H1 (cell line): Measurements from ENCODE around the gene FAM193A. TPM values are rescaled to one million over a fixed set of nuclear protein-coding genes. Genes with fewer than 3 reads are reported as not detected.
A peak's percentile ranks its signal among the peaks of the same experiment; 100 is the strongest.

Experiments
- CTCF ChIA-PET: fragments of 300-600 bp; sonication (Branson Sonifier 250); formaldehyde crosslinking; loops from one replicate; lab custom pipeline; 2021; ENCODE audit not compliant: partially characterized antibody; lab: Charles Lee
- POLR2A ChIA-PET: fragments of 300-600 bp; sonication (Branson Sonifier 250); formaldehyde crosslinking; loops from one replicate; lab custom pipeline; 2021; ENCODE audit warnings: inconsistent platforms; ENCODE audit not compliant: partially characterized antibody; lab: Charles Lee
- DNase-seq, 2 experiments: peaks; one replicate each; pipeline versions ENCODE4 v3.0.0 to v3.0.0-alpha.2; 2010 to 2022; ENCODE audit warnings: low spot score in 2 of 2, low read depth in 1 of 2, mixed read lengths in 1 of 2
- FAIRE-seq: peaks from 2 replicates; lab custom pipeline; 2011; peaks lifted over from hg19 to GRCh38; lab: Jason Lieb, UNC
- H2AFZ ChIP-seq: 2 replicates; pipeline ENCODE4 v1.8.1; 2012; ENCODE audit warnings: low read length, inconsistent platforms
- H2AK5ac ChIP-seq: 2 replicates; pipeline ENCODE4 v1.6.1; 2013; ENCODE audit warnings: low read depth, low read length
- H2BK120ac ChIP-seq: replicated peaks from 2 replicates; pipeline ENCODE3; 2013; ENCODE audit warnings: low read depth, low read length, inconsistent platforms
- H2BK12ac ChIP-seq: 2 replicates; pipeline ENCODE4 v1.6.1; 2013; ENCODE audit warnings: low read depth, low read length
- H2BK15ac ChIP-seq: 2 replicates; pipeline ENCODE4 v1.6.1; 2013; ENCODE audit warnings: low read length
- H2BK20ac ChIP-seq: 2 replicates; pipeline ENCODE4 v1.6.1; 2013; ENCODE audit warnings: low read length
- H2BK5ac ChIP-seq: 2 replicates; pipeline ENCODE4 v1.6.1; 2013; ENCODE audit warnings: low read depth, low read length
- H3K14ac ChIP-seq: 2 replicates; pipeline ENCODE4 v1.6.1; 2013; ENCODE audit warnings: inconsistent platforms; ENCODE audit not compliant: insufficient read length
- H3K18ac ChIP-seq: 2 replicates; pipeline ENCODE4 v1.6.1; 2013; ENCODE audit warnings: low read length; ENCODE audit errors: extremely low read depth
- H3K23ac ChIP-seq: 2 replicates; pipeline ENCODE4 v1.6.1; 2013; ENCODE audit warnings: inconsistent platforms; ENCODE audit not compliant: insufficient read length
- H3K23me2 ChIP-seq: 2 replicates; pipeline ENCODE4 v1.6.1; 2013; ENCODE audit warnings: low read depth, low read length
- H3K27ac ChIP-seq: 2 replicates; pipeline ENCODE4 v1.6.1; 2011; ENCODE audit warnings: low read depth, low read length, inconsistent platforms
- H3K27me3 ChIP-seq, 4 experiments: replicated peaks in 1 of 4; 1 replicate in 1 of 4; 2 replicates in 3 of 4; pipeline versions ENCODE4 v1.6.1 to v1.8.1; 2011 to 2013; ENCODE audit warnings: low read length in 3 of 4, mild to moderate bottlenecking in 3 of 4, inconsistent platforms in 2 of 4, mixed read lengths in 2 of 4, moderate library complexity in 1 of 4; ENCODE audit not compliant: control insufficient read depth in 3 of 4, insufficient read depth in 3 of 4; ENCODE audit errors: extremely low read depth in 1 of 4
- H3K36me3 ChIP-seq, 4 experiments: 2 replicates each; pipeline versions ENCODE4 v1.6.1 to v1.8.1; 2011 to 2013; ENCODE audit warnings: mild to moderate bottlenecking in 4 of 4, low read length in 3 of 4, moderate library complexity in 2 of 4, control low read depth in 1 of 4, inconsistent platforms in 1 of 4; ENCODE audit not compliant: insufficient read depth in 4 of 4, control insufficient read depth in 2 of 4
- H3K4ac ChIP-seq: replicated peaks from 2 replicates; pipeline ENCODE3; 2013; ENCODE audit warnings: low read length, low read depth, mixed read lengths, inconsistent platforms; ENCODE audit not compliant: insufficient read length
- H3K4me1 ChIP-seq, 4 experiments: replicated peaks in 1 of 4; 1 replicate in 1 of 4; 2 replicates in 3 of 4; pipeline versions ENCODE4 v1.6.1 to v1.8.1; 2011 to 2013; ENCODE audit warnings: low read length in 3 of 4, inconsistent platforms in 2 of 4, mixed read lengths in 1 of 4; ENCODE audit not compliant: insufficient read depth in 4 of 4, control insufficient read depth in 3 of 4
- H3K4me2 ChIP-seq, 2 experiments: 2 replicates each; pipeline versions ENCODE4 v1.6.1 to v1.8.1; 2011 to 2013; ENCODE audit warnings: low read depth in 2 of 2, low read length in 2 of 2, control low read depth in 1 of 2, inconsistent platforms in 1 of 2, mild to moderate bottlenecking in 1 of 2; ENCODE audit not compliant: insufficient read depth in 1 of 2
- H3K4me3 ChIP-seq, 4 experiments: fragments of 200-600, 300-600 bp in 1 of 4; sonication (generic), shearing (Covaris generic), sonication (Bioruptor Twin) in 1 of 4; 2 replicates each; pipeline versions ENCODE4 v1.5.1 to v1.8.1; 2011 to 2016; ENCODE audit warnings: low read length in 4 of 4, low read depth in 3 of 4, control low read depth in 2 of 4, inconsistent platforms in 2 of 4, mild to moderate bottlenecking in 2 of 4, mixed read lengths in 1 of 4, moderate library complexity in 1 of 4; ENCODE audit not compliant: insufficient read depth in 2 of 4; ENCODE audit errors: extremely low read depth in 1 of 4
- H3K56ac ChIP-seq: replicated peaks from 2 replicates; pipeline ENCODE3; 2013; ENCODE audit warnings: low read depth, mild to moderate bottlenecking, mixed read lengths, low read length, inconsistent platforms; ENCODE audit not compliant: insufficient read length
- H3K79me1 ChIP-seq: 2 replicates; pipeline ENCODE4 v1.6.1; 2013; ENCODE audit warnings: low read depth, low read length, control low read depth
- H3K79me2 ChIP-seq, 2 experiments: 2 replicates each; pipeline versions ENCODE4 v1.6.1 to v1.8.1; 2012 to 2013; ENCODE audit warnings: low read length in 2 of 2, mild to moderate bottlenecking in 2 of 2, inconsistent platforms in 1 of 2; ENCODE audit not compliant: insufficient read depth in 2 of 2, control insufficient read depth in 1 of 2
- H3K9ac ChIP-seq, 4 experiments: replicated peaks in 1 of 4; 1 replicate in 1 of 4; 2 replicates in 3 of 4; pipeline versions ENCODE4 v1.6.1 to v1.8.1; 2011 to 2013; ENCODE audit warnings: low read depth in 3 of 4, low read length in 3 of 4, control low read depth in 2 of 4, mild to moderate bottlenecking in 2 of 4, moderate library complexity in 2 of 4, inconsistent platforms in 1 of 4; ENCODE audit errors: extremely low read depth in 1 of 4
- H3K9me3 ChIP-seq, 2 experiments: 2 replicates each; pipeline versions ENCODE4 v1.6.1 to v1.8.1; 2012 to 2013; ENCODE audit warnings: mild to moderate bottlenecking in 2 of 2, moderate library complexity in 2 of 2, control low read depth in 1 of 2, inconsistent platforms in 1 of 2, low read depth in 1 of 2, low read length in 1 of 2, mixed read lengths in 1 of 2; ENCODE audit not compliant: insufficient read depth in 2 of 2
- H4K20me1 ChIP-seq, 2 experiments: replicated peaks in 1 of 2; 2 replicates each; pipeline versions ENCODE3 to v1.8.1; 2011 to 2013; ENCODE audit warnings: inconsistent platforms in 2 of 2, low read length in 2 of 2, mild to moderate bottlenecking in 1 of 2; ENCODE audit not compliant: insufficient read depth in 2 of 2, control insufficient read depth in 1 of 2
- H4K5ac ChIP-seq: 2 replicates; pipeline ENCODE4 v1.6.1; 2013; ENCODE audit warnings: low read length, low read depth, mixed read lengths, inconsistent platforms; ENCODE audit not compliant: insufficient read length
- H4K8ac ChIP-seq: 2 replicates; pipeline ENCODE4 v1.8.0; 2013; ENCODE audit warnings: mild to moderate bottlenecking, moderate library complexity, low read length, inconsistent platforms; ENCODE audit not compliant: insufficient read depth; ENCODE audit errors: extremely low read depth
- H4K91ac ChIP-seq: replicated peaks from 2 replicates; pipeline ENCODE3; 2013; ENCODE audit warnings: low read length, mixed read lengths, inconsistent platforms; ENCODE audit not compliant: insufficient read length
- EZH2 ChIP-seq: fragments of 200-600 bp; sonication (generic); IDR thresholded peaks from 2 replicates; pipeline ENCODE4 v1.7.1; 2012; ENCODE audit warnings: low read depth, mild to moderate bottlenecking, moderate library complexity, low read length, inconsistent platforms; ENCODE audit not compliant: severe bottlenecking
- RBBP5 ChIP-seq: IDR thresholded peaks from 2 replicates; pipeline ENCODE4 v1.7.1; 2012; ENCODE audit warnings: low read depth, mild to moderate bottlenecking, inconsistent platforms, low read length, moderate library complexity, borderline replicate concordance
- SRF ChIP-seq: IDR thresholded peaks from 2 replicates; pipeline ENCODE4 v1.6.1; 2011; ENCODE audit warnings: mild to moderate bottlenecking, low read depth, low read length, moderate library complexity
- ZNF274 ChIP-seq: IDR thresholded peaks from 2 replicates; pipeline ENCODE4 v1.7.0; 2012; ENCODE audit warnings: low read length, borderline replicate concordance; ENCODE audit errors: extremely low read depth
- WGBS, 2 experiments: shearing (Covaris generic) in 1 of 2; methylation state at CpG; one replicate each; pipeline versions ENCODE4 v1.1.6 to v1.1.7; 2013 to 2015; ENCODE audit warnings: low lambda C conversion rate in 2 of 2, mixed read lengths in 2 of 2, inconsistent platforms in 1 of 2, low coverage in 1 of 2, missing lambda C conversion rate in 1 of 2; ENCODE audit not compliant: insufficient replicate concordance in 2 of 2, insufficient coverage in 1 of 2, insufficient read length in 1 of 2; ENCODE audit errors: extremely low coverage in 1 of 2, missing lambda C conversion rate in 1 of 2; 5-methylcytosine and 5-hydroxymethylcytosine counted together
- polyA plus RNA-seq, 7 experiments: library from polyadenylated mRNA; depleted of rRNA in 3 of 7; stranded (reverse) in 5 of 7; unstranded in 2 of 7; fragments of >200 nt in 5 of 7; fragments of 200-250 nt in 2 of 7; gene quantifications; 1 replicate in 5 of 7; 2 replicates in 1 of 7; 4 replicates in 1 of 7; pipeline versions ENCODE4 v1.2.1 to v1.2.3, GENCODE V29; 2011 to 2013; ENCODE audit warnings: missing spikeins in 2 of 7, mixed read lengths in 2 of 7
- total RNA-seq: library from RNA; stranded (reverse); fragmentation: NEBNext Ultra II Directional; extraction: Animal tissue kit (Norgen Biotek cat#: 25700); gene quantifications from 2 replicates; pipeline ENCODE4 v1.2.1, GENCODE V29; 2021
- TF ChIP-seq, protein P1 (sequence below): IDR thresholded peaks from 2 replicates; pipeline ENCODE4 v1.6.1; 2011; ENCODE audit warnings: low read length, improper control_type of control experiment
- TF ChIP-seq, protein P2 (sequence below): IDR thresholded peaks from 2 replicates; pipeline ENCODE4 v1.6.1; 2012; ENCODE audit warnings: low read length, inconsistent platforms
- TF ChIP-seq, protein P3 (sequence below): IDR thresholded peaks from 2 replicates; pipeline ENCODE4 v1.6.1; 2012; ENCODE audit warnings: inconsistent platforms

The FAM193A gene
- total and polyA plus RNA-seq, 2 of the 8 experiments (the other 6 are each of a cell fraction or from before 2014, with no cell fraction given), result 8.7 to 26.2 TPM

DNA sequence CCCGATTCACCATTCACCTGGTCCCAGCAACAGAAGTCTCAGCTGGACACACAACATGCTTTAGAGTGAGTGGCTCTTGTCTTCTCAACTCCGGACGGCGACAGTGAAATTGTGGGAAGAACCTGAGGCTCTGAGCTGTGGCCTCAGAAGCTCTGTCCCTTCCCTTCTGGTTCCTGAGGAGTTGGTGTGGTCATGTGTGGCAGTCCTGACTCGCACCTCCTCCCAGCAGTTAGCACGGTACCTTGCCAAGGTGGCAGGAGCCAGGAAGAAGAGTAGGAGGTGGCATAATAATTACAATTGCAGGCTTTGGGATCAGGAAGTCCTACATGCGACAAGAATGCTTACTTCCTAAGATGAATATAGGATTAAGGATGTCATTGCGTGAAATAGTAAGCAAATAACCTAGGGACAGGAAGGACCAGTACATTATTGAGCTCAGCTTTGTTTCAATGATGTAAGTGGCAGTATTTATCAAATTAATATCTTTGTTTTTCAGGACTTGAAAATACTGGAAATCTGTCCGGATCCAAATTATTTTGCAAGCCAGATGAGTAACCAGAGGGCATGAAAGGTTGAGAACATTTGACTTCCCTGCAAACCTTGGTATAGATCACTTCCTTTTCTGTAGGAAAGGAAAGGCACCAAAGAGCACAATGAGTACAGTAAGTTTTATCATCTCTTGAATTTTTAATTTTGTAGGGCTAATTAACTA is 46.5 kb upstream of the FAM193A start:
- peaks cover 23% of the 10 kb centered on the region for H3K79me1 ChIP-seq
- H2BK120ac ChIP-seq, result no peak overlapping the region
- H2AFZ ChIP-seq, result no peak overlapping the region
- H3K4me3 ChIP-seq, result no peak overlapping the region
- H4K5ac ChIP-seq, result no peak overlapping the region
- H3K9me3 ChIP-seq, result no peaks in the 10 kb centered on the region
- no peak overlapping the region for H3K23ac ChIP-seq
- H3K27ac ChIP-seq, result no peak overlapping the region
- no peak overlapping the region for H3K4ac ChIP-seq
- no peak overlapping the region for H2BK15ac ChIP-seq
- CTCF ChIA-PET, result interaction anchor here (0.5 to 1.3 kb wide), 6 partner anchors 12 to 270 kb away, joined by 3 to 7 read pairs (median 3); no protein-coding TSS in a partner anchor
- peaks cover 35 to 48% of the 10 kb centered on the region in 2 experiments for H4K20me1 ChIP-seq
- peaks cover 10 to 33% (median 33%) of the 10 kb centered on the region in 4 experiments; a peak in 7 of 8 replicates for H3K36me3 ChIP-seq
- TF ChIP-seq, protein P1, sequence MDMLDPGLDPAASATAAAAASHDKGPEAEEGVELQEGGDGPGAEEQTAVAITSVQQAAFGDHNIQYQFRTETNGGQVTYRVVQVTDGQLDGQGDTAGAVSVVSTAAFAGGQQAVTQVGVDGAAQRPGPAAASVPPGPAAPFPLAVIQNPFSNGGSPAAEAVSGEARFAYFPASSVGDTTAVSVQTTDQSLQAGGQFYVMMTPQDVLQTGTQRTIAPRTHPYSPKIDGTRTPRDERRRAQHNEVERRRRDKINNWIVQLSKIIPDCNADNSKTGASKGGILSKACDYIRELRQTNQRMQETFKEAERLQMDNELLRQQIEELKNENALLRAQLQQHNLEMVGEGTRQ, result no peak
- TF ChIP-seq RBBP5 (no peak), EZH2 (no peak), SRF (no peak), ZNF274 (no peak)
- TF ChIP-seq, protein P2, sequence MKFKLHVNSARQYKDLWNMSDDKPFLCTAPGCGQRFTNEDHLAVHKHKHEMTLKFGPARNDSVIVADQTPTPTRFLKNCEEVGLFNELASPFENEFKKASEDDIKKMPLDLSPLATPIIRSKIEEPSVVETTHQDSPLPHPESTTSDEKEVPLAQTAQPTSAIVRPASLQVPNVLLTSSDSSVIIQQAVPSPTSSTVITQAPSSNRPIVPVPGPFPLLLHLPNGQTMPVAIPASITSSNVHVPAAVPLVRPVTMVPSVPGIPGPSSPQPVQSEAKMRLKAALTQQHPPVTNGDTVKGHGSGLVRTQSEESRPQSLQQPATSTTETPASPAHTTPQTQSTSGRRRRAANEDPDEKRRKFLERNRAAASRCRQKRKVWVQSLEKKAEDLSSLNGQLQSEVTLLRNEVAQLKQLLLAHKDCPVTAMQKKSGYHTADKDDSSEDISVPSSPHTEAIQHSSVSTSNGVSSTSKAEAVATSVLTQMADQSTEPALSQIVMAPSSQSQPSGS, result no peak
- TF ChIP-seq, protein P3, sequence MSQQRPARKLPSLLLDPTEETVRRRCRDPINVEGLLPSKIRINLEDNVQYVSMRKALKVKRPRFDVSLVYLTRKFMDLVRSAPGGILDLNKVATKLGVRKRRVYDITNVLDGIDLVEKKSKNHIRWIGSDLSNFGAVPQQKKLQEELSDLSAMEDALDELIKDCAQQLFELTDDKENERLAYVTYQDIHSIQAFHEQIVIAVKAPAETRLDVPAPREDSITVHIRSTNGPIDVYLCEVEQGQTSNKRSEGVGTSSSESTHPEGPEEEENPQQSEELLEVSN, result no peak
- no peaks in the 10 kb centered on the region for H3K23me2 ChIP-seq
- no peak overlapping the region for H2BK12ac ChIP-seq
- H3K4me2 ChIP-seq, result no peak overlapping the region
- POLR2A ChIA-PET, result interaction anchor here (1.0 to 1.4 kb wide), 6 partner anchors 12 to 270 kb away, joined by 3 to 4 read pairs (median 4); partner anchors contain the start of gene RNF4
- H3K18ac ChIP-seq, result no peak overlapping the region
- H4K91ac ChIP-seq, result no peak overlapping the region
- peaks cover 36 to 85% of the 10 kb centered on the region in 2 experiments for H3K79me2 ChIP-seq
- H3K9ac ChIP-seq, result peak overlapping the region in 1 of 4 experiments; percentile 23; a peak in 2 of 7 replicates
- DNase-seq (no peak), FAIRE-seq (no peak)
- H3K27me3 ChIP-seq, result no peaks in the 10 kb centered on the region
- peaks cover 0 to 5% (median 1%) of the 10 kb centered on the region in 4 experiments; a peak in 4 of 7 replicates for H3K4me1 ChIP-seq
- no peak overlapping the region for H2AK5ac ChIP-seq
- H2BK5ac ChIP-seq, result peak overlapping the region; percentile 61
- H2BK20ac ChIP-seq, result no peak overlapping the region
- H3K14ac ChIP-seq, result no peak overlapping the region
- H4K8ac ChIP-seq, result no peak overlapping the region
- 96% methylated on average over 9 of the region's 9 CpGs; no CpG with 5 or more reads in 1 of the 2 experiments for WGBS, 2 experiments
- no peak overlapping the region for H3K56ac ChIP-seq
